ENCODE data around the gene TEAD1. TPM values are rescaled to one million over a fixed set of nuclear protein-coding genes. Genes with fewer than 3 reads are reported as not detected.
"Not testable (repeated sequence)": the region's sequence is repeated elsewhere in the genome, so short reads cannot be mapped to it uniquely, and the experiment has no call there.

The TEAD1 gene
- total RNA-seq, 1 donor from 2014 or later = 107 TPM

- no peak for DNase-seq
- intact Hi-C loops (cut with DNase I) = no loop called here
- ATAC-seq (ENCODE audit: poor library complexity) = peak; percentile 4
Measured at GRCh38 chr11:12854297-12854661, 180.1 kb downstream of the TEAD1 start.

GRCh38 chr11:12854829-12855228 lies 180.6 kb downstream of the TEAD1 start:
- intact Hi-C loops (cut with DNase I) = no loop called here
- ATAC-seq (ENCODE audit: poor library complexity) = no peak
- no peak for DNase-seq

- intact Hi-C loops (cut with DNase I) = no loop called here
- DNase-seq (no peak), ATAC-seq (ENCODE audit: poor library complexity) (no peak)
Measured at GRCh38 chr11:12856338-12856737, 182.1 kb downstream of the TEAD1 start.

- ATAC-seq (ENCODE audit: poor library complexity) (no peak), DNase-seq (no peak)
- intact Hi-C loops (cut with DNase I) = no loop called here
Measured at GRCh38 chr11:12857572-12857971, 183.4 kb downstream of the TEAD1 start.

GRCh38 chr11:12859872-12860657 lies 185.8 kb downstream of the TEAD1 start:
- ATAC-seq (ENCODE audit: poor library complexity) (no peak), DNase-seq (no peak)
- intact Hi-C loops (cut with DNase I) = no loop called here

GRCh38 chr11:12860827-12861226 lies 186.6 kb downstream of the TEAD1 start:
- intact Hi-C loops (cut with DNase I) = no loop called here
- ATAC-seq (ENCODE audit: poor library complexity) (no peak), DNase-seq (no peak)

- DNase-seq = peak; percentile 72
- peak; percentile 69 for ATAC-seq (ENCODE audit: poor library complexity)
- intact Hi-C loops (cut with DNase I) = no loop called here
Measured at GRCh38 chr11:12862696-12863469, 188.7 kb downstream of the TEAD1 start.

- no peak for ATAC-seq (ENCODE audit: poor library complexity)
- no peak for DNase-seq
- intact Hi-C loops (cut with DNase I) = no loop called here
Measured at GRCh38 chr11:12863605-12864121, 189.4 kb downstream of the TEAD1 start.

GRCh38 chr11:12864316-12865156 lies 190.3 kb downstream of the TEAD1 start:
- DNase-seq = no peak
- no peak for ATAC-seq (ENCODE audit: poor library complexity)
- intact Hi-C loops (cut with DNase I) = no loop called here

- DNase-seq = no peak
- ATAC-seq (ENCODE audit: poor library complexity) = peak; percentile 58
Measured at GRCh38 chr11:12865863-12866595, 191.8 kb downstream of the TEAD1 start.

GRCh38 chr11:12867531-12867930 lies 193.3 kb downstream of the TEAD1 start:
- DNase-seq (no peak), ATAC-seq (ENCODE audit: poor library complexity) (no peak)
- intact Hi-C loops (cut with DNase I) = no loop called here

More at GRCh38 chr11:12865863-12866595, 191.8 kb downstream of the TEAD1 start:
- intact Hi-C loops (cut with DNase I) = no loop called here

GRCh38 chr11:12868315-12869073 lies 194.3 kb downstream of the TEAD1 start:
- intact Hi-C loops (cut with DNase I) = no loop called here
- ATAC-seq (ENCODE audit: poor library complexity) (no peak), DNase-seq (no peak)

GRCh38 chr11:12871241-12871640 lies 197.0 kb downstream of the TEAD1 start:
- intact Hi-C loops (cut with DNase I) = no loop called here
- DNase-seq (no peak), ATAC-seq (ENCODE audit: poor library complexity) (no peak)

- no peak for DNase-seq
- intact Hi-C loops (cut with DNase I) = no loop called here
- ATAC-seq (ENCODE audit: poor library complexity) = no peak
Measured at GRCh38 chr11:12871788-12872321, 197.6 kb downstream of the TEAD1 start.

- intact Hi-C loops (cut with DNase I) = no loop called here
- DNase-seq (no peak), ATAC-seq (ENCODE audit: poor library complexity) (no peak)
Measured at GRCh38 chr11:12876340-12876739, 202.1 kb downstream of the TEAD1 start.

- ATAC-seq (ENCODE audit: poor library complexity) (no peak), DNase-seq (no peak)
- intact Hi-C loops (cut with DNase I) = no loop called here
Measured at GRCh38 chr11:12876988-12877387, 202.8 kb downstream of the TEAD1 start.

GRCh38 chr11:12877508-12877907 lies 203.3 kb downstream of the TEAD1 start:
- ATAC-seq (ENCODE audit: poor library complexity); intact Hi-C loops (cut with DNase I); DNase-seq: not testable (repeated sequence)

Measured in Right ventricle myocardium superior (tissue), 1 donor.